ENCODE data around the gene RCC1.
"Not testable (repeated sequence)": the region's sequence is repeated elsewhere in the genome, so short reads cannot be mapped to it uniquely, and the experiment has no call there.

DNA sequence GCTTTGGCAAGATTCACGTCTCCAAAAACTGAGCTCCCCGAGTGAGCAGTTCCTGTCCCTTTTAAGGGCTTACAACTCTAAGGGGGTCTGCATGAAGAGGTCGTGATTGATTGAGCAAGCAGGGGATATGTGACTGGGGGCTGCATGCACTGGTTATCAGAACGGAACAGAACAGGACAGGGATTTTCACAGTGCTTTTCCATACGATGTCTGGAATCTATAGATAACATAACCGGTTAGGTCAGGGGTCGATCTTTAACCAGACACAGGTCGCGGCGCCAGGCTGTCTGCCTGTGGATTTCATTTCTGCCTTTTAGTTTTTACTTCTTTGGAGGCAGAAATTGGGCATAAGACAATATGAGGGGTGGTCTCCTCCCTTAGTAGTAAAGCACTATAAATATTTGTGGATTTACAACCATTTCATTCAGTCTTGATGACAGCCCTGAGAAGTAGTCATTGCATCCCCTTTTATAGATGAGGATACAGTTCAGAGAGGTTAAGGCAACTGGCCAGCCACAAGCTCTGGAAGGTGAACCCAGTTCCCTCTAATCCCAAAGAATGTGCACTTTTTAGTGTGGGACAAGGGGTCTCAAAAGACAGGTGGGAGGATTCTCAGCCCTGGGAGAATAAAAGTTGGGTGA lies 19.3 kb downstream of the RCC1 start:
- TF ChIP-seq ZNF8 (CRISPR knock-in tag; IDR thresholded peaks at IDR 0.05); ESRRG (CRISPR knock-in tag; IDR thresholded peaks at IDR 0.05); ZNF565 (CRISPR knock-in tag; conservative IDR thresholded peaks at IDR 0.05; ENCODE audit: low read depth); CSDC2 (CRISPR knock-in tag; IDR thresholded peaks at IDR 0.05); ISL1 (CRISPR knock-in tag; IDR thresholded peaks at IDR 0.05); ZFP3 (CRISPR knock-in tag; IDR thresholded peaks at IDR 0.05); RARB (CRISPR knock-in tag; IDR thresholded peaks at IDR 0.05); SNAI2 (CRISPR knock-in tag; IDR thresholded peaks at IDR 0.05); TOX (CRISPR knock-in tag; IDR thresholded peaks at IDR 0.05; ENCODE audit: borderline replicate concordance); ZFP30 (CRISPR knock-in tag; IDR thresholded peaks at IDR 0.05); GLIS3 (CRISPR knock-in tag; IDR thresholded peaks at IDR 0.05): not testable (repeated sequence)
- TF ChIP-seq, protein P1, sequence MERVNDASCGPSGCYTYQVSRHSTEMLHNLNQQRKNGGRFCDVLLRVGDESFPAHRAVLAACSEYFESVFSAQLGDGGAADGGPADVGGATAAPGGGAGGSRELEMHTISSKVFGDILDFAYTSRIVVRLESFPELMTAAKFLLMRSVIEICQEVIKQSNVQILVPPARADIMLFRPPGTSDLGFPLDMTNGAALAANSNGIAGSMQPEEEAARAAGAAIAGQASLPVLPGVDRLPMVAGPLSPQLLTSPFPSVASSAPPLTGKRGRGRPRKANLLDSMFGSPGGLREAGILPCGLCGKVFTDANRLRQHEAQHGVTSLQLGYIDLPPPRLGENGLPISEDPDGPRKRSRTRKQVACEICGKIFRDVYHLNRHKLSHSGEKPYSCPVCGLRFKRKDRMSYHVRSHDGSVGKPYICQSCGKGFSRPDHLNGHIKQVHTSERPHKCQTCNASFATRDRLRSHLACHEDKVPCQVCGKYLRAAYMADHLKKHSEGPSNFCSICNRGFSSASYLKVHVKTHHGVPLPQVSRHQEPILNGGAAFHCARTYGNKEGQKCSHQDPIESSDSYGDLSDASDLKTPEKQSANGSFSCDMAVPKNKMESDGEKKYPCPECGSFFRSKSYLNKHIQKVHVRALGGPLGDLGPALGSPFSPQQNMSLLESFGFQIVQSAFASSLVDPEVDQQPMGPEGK (CRISPR knock-in tag; IDR thresholded peaks at IDR 0.05; ENCODE audit: borderline replicate concordance), result not testable (repeated sequence)
